CD4-positive, alpha-beta T cell treated with Interferon gamma for 1 hour (primary cell): ENCODE results near the gene EAF2.

Experiments
- DNase-seq: peaks from one replicate; pipeline ENCODE4 v3.0.0-alpha.2; 2020

Gene EAF2

DNA sequence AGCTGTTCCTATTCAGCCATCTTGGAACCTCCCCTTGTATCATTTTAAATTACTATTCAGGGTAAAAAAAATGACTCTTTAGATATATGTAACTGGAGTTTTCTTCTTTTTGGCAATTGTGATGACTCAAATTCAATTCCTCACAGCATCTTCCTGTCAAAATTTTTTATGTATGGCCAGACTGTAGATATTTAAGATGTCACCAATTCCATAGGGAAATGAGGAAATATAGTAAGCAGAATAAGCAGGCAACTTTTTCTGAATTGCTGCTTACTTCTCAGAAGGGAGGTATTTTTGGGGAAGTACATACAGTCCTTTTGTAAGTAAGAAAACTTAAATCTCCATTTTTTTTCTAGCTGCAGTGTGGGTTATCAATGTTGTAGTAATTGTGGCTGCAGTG lies 28.8 kb downstream of the EAF2 start:
- no peak for DNase-seq

DNA sequence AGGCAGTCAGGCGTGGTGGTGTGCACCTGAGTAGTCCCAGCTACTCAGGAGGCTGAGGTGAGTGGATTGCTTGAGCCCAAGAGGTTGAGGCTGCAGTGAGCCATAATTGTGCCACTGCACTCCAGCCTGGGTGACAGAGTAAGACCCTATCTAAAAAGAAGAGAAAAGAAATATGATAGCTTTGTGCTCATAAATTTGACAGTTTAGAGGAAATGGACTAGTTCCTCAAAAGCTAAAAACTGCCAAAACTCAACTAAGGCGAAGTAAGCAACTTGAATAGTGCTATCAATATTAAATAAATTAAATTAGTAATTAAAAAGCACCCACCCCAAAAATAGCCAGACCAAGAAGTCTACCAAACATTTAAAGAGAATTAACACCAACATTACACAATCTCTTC lies 34.7 kb downstream of the EAF2 start:
- no peak for DNase-seq

DNA sequence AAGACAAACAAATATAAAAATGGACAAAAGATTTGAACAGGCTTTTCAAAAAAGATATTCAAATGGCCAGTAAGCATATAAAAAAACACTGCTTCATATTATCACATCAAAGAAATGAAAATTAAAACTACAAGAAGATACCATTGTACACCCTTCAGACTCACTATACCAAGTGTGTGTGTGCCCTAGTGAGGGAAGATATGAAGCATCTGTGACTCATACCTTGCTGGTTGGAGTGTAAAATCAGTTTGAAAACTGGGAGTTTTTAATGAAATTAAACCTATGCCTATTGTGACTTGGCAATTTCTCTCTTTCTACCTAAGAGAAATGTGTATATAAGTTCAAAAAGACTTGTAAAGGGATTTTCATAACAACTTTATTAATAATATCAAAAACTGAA lies 35.7 kb downstream of the EAF2 start:
- DNase-seq = no peak

DNA sequence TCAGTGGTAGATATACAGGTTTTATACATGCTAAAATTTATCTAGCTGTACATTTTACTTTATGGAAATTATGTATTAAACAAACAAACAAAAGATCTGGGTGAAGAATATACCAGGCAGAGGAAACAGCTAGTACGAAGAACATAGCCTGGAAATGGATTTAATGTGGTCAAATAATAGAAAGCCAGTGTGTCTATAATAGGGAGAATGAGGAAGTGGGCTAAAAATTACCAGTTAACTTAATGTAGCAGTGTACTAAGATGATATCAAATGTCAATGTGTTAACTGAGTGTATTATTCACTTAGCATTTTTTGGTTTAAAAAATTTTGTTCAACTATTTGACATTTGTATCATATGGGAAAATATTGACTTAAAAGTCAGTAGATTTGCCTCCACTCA lies 36.4 kb downstream of the EAF2 start:
- no peak for DNase-seq

DNA sequence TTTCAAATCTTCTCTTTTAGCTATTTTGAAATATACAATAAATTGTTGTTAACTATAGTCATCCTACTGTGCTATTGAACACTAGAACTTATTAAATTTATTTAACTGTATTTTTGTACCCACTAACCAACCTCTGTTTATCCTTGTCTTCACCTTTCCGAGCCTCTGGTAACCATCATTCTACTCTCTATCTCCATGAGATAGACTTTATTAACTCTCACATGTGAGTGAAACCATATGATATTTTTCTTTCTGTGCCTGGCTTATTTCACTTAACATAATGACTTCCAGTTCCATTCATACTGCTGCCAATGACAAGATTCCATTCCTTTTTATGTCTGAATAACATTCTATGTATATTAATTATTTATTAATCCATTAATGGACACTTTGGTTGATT lies 43.4 kb downstream of the EAF2 start:
- no peak for DNase-seq

DNA sequence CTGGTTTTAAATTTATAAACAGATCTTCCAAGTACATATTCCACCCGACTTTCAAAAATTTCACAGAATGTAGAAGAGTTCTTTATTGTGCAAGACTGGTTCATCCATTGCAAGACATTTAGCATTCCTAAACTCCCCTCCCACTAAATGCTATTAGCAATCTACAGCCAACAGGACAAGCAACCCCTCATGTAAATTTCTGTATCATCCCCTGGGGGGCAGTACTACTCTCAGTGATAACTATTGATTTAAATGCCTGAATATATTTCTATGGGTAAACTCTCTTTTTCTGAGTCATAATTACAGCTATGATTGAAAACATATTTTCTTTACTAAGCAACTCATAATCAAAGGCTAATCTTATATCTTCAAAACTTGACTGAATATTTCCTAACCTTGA lies 48.5 kb downstream of the EAF2 start:
- DNase-seq = no peak

DNA sequence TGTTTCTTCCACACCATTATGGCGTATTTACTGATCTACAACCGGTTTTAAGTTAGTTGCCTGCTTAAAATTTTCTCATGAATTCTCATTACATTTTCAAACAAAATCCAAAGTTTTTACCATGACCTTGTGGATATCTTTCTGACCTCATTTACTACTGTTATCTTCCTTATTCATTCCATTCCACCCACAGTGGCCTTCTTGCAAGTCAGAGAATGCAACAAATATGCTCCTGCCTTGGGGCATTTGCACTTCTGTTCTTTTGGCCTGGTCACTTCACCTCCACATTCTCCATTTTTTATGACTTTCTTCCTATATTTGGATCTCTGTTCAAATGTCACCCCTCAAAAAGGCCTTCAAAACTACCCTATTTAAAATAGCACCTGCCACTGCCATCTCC lies 50.4 kb downstream of the EAF2 start:
- DNase-seq = no peak

DNA sequence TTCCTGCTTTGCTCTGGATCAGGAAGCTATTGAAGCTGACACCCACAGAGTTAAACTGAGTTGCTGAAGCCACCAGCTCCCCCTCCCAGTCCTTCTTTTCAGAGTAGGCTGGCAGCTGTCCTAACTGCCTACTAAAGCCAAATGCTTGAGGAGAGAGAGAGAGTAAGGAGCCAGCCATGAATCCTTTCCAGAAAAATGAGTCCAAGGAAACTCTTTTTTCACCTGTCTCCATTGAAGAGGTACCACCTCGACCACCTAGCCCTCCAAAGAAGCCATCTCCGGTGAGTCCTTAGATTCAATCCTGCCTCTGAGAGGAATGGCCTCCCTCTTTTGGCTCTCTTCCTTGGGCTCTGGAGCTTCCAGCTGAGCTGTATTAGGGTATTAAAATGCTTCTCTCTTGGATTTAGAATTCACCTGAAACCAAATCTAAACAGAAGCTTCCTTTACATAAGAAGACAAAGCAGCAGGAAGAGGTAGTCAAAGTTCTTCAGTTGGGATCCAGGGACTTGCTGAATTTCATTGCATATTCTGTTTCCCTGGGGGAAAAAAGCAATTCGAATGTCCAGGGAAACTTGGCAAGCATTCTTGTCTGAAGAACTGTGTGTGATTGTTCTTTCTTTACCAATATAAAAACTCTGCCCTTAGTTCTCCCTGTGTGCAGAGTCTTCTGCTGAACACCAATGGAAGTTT lies 59.4 kb downstream of the EAF2 start, which contains the start of gene SLC15A2:
TSS of gene SLC15A2 (plus strand) at position 101 of the 690 bp plus-strand sequence. CDS start at position 177, 76 bp downstream.
- DNase-seq = no peak

DNA sequence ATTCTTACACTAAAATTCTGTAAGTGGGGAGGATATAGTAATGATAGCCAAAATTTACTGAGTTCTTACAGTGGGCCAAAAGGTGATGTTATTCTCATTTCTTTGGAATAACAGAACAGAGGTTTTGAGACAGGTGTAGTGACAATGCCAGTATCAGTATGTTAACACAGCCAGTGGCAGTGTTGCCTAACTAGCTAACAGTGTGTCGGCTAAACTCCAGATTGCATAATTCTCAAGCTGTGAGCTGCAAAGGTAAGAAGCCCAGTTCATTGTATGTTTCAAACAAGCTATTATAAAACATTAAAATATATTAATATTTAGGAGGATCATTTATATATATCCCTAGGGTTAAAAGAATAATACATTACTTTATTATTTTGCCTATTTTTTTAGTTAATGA lies 60.1 kb downstream of the EAF2 start:
- DNase-seq = no peak

DNA sequence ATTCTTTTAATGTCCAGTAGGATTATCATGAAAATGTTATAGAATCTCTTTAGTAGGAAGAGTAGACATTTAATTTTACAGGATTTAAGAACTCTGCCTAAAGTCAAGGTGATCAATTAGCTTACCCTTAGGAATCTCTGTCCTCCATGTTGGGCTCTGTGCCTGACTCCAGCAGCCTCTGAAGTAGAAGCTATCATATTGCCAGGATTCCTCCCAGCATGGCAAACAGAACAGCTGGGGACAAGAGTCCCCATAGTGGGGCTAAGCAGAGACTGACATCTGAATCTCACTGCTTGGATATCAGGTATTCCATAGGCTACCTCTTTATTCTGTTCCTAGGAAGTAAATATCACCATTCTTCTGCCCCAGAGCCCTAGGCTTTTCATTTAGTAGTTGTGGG lies 60.7 kb downstream of the EAF2 start:
- no peak for DNase-seq

DNA sequence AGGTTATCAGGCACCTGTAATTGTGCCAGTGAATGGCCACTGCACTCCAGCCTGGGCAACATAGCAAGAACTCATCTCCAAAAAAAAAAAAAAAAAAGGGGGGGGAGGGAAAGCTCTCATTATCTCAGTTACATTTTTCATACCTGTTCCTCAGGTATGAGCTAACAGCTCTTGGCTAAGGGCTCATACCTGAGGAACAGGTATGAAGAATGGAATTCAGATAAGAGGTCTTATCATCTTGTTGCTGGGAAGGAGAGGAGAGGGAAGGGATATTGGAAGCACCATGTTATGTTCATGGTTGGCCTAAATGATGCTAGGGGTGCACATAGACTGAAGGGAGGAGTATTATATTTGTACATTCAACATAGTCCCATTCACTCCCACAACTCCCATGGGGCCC lies 61.8 kb downstream of the EAF2 start:
- no peak for DNase-seq

DNA sequence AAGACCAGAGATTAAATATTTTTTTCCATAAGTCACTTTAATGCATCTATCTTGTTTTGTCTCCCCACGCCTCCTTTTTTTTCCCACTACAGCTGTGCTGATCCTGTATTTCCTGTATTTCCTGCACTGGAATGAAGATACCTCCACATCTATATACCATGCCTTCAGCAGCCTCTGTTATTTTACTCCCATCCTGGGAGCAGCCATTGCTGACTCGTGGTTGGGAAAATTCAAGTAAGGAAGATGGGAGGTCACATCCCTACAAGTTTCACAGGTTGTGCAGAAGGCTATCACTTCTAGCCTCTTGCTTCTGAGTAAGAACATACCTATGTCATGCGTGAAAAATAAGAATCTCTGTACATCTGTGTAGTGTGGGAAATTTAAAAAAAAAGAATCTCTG lies 62.3 kb downstream of the EAF2 start:
- DNase-seq = no peak

DNA sequence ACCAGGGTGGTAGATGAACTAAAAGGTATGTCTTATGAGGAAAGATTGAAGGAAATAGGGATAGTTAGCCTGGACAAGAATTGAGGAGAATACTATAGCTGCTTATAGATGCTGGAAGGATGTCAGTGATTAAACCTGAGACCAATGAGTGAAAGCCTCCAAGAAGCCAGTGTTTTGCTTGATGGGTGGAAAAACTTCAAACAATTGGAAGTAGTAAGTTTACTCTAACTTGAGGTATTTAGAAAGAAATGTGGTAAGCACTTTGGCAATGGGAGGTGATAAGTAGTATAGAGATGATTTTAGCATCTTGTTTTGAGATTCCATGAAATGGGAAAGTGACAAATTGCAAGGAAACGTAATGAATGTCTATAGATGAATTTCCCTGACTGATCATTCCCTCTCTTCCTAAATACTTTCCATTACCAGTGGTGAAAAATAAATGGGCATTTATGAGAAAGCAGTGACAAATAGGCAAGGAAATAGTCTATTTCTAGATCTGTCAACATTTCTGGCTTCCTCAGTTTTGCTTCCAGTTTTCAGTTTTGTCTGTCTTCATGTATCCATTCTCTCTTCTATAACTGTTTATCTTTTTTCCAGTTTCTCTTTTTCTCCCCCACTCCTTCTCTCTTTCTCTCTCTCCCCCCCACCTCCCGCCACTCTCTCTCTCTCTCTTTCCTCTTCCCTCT lies 78.4 kb downstream of the EAF2 start:
- no peak for DNase-seq

DNA sequence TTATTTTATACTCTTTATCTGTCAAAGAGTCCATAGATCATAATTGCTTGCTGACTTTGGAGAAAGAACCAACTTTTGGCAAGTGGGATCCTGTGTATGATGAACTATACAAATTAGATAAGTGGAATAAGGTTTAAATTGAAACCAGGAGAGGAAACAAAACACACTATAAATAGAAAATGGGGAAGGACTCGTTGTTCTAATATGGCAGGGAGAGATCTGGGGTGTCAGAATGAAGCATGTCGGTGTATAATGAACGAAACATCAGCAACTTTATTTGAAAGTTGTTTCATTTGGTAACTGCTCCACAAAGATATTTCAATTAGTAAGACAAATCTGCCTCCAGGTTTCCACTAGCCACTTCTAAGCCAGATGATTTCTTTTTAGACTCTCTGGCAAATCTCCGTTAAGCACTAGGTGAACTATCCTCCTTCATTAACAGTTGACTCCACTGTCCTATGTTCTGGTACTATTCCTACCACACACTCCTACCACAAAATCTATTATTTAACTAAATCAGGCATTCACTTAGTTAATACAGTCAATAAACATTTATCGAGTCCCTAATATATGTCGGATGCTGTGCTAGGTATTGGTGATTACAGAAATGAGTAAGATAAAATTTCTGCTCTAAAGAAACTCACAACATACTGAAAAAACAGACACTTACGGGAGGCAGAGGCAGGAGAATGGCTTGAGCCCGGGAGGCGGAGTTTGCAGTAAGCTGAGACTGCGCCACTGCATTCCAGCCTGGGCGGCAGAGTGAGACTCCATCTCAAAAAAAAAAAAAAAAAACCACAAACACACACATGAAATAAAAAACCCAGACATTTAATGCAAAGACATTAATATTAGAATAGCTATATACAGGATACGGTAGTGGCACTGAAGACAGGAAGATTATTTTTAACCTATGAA lies 79.3 kb downstream of the EAF2 start:
- DNase-seq = no peak

DNA sequence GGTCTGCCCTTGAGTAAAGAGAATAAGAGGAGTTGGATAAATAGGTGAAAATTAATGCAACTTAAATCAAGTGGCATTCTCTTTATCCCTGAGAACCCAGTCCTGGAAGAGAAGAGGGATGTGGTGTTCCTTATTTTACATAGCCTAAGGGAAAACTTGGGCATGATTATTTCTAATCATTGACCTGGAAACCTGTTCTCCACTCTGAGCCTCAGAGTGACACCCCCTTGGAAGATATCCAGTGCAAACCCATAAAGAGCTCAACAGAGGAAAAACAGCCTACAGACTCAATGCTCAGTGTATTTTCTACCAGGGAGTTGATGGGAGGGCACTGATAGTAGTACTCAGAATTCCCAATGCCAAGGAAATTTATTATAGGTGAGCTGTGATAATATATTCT lies 81.2 kb downstream of the EAF2 start:
- no peak for DNase-seq

DNA sequence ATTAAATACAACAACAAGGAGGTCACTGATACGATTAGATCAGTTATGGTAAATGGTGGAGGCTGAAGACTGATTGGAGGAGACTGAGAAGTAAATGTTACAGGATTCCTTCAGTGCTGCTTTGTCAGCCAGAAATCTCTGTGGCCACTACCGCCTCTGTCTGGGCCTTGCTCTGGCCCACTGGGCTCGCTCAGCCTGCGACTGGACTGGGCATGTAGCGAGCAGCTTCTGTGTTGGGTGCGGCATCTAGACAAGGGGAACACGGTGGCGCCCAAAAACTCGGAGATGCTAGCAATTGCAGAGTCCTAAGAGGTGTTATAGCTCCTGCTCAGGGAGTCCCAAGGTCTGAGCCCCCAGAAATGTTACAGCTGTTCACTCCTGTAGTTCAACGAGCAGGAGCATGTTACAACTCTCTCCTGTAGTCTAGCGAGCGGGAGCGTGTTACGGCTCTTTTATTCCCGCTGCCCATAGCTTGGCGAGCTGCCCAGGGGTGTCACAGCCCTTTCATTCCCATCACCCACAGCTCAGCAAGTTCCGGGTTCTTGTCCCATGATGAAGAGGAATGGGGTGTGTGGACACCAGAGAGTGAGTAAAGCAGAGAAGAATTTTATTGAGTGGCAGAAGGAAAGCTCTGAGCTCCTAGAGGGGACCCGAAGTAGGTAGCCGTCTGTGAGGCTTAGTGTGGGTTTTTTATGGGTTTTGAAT lies 83.9 kb downstream of the EAF2 start:
- no peak for DNase-seq

DNA sequence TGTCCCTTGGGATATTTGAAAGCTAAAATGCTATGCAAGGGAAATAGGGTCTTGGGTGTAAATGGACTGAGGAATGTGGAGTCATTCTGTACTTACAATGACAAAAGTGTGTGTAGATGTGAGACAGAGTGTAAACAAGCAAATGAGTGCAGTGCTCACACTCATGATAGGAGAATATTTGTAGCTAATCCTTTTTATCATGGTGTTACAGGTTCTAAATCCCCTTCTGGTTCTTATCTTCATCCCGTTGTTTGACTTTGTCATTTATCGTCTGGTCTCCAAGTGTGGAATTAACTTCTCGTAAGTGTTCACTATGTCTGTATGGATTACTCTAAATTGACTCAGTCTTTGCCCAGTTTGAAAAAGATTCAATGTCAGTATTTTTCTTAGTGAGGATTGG lies 89.7 kb downstream of the EAF2 start:
- no peak for DNase-seq

DNA sequence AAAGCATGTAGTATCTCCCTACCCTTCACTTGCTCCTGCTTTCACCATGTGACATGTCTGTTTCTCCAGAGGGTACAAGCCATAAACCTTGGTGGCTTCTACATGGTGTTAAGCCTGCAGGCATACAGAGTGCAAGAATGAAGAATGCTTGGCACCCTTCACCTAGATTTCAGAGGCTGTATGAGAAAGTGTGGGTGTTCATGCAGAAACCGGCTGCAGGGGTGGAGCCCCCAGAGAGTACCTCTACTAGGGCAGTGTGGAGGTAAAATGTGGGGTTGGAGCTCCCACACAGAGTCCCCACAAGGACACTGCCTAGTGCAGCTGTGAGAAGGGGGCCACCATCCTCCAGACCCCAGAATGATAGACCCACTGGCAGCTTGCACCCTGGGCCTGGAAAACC lies 91.4 kb downstream of the EAF2 start:
- DNase-seq = no peak
